ENCODE data around the gene RNF144A.

The RNF144A gene, protein sequence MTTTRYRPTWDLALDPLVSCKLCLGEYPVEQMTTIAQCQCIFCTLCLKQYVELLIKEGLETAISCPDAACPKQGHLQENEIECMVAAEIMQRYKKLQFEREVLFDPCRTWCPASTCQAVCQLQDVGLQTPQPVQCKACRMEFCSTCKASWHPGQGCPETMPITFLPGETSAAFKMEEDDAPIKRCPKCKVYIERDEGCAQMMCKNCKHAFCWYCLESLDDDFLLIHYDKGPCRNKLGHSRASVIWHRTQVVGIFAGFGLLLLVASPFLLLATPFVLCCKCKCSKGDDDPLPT

DNA sequence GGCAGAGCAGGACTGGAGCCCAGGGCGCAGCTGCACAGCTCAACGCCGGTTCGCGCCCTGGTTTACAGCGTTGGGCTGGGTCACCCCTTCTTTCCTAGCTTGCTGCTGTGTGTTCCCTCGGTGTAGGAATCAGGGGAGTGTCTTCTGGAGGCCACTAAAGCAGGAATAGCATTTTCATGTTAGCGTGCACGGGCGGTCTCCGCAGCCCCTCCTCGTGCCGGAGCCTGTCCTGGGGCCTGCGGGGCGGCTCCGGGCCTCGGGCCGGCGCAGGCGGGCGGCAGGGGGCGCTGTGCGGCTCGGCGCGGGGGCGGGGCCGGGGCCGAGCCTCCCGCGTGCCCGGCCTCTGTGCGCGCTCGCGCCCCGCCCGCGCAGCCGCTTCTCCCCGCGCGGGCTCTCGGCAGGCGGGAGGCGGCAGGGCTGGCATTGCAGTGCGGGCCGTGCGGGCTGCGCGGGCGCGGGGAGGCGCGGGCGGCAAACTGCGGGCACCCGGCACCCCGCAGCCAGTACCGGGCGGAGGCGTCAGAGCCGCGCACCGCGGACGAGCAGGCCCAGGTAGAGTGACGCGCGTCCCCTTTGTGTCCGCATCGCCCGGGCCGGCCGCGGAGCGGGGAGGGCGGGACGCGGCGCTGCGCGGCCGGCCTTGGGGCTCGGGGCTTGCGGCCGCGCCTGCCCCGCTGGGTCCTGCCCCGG is at the start of gene RNF144A:
Gene RNF144A (plus strand): TSS at position 342 of the 690 bp plus-strand sequence. CDS start 79,515 bp downstream, outside the sequence.
- no peaks in the 10 kb centered on the region for H3K4me1 ChIP-seq (ENCODE audit: insufficient read depth, poor library complexity, severe bottlenecking)
- H3K36me3 ChIP-seq (ENCODE audit: low read depth), result no peaks in the 10 kb centered on the region
- peak; percentile 56 for ATAC-seq (ENCODE audit: low read depth)
- peak within 1 kb of the TSS; percentile 67 for H3K4me3 ChIP-seq (ENCODE audit: severe bottlenecking)
- H3K27ac ChIP-seq (ENCODE audit: poor library complexity, severe bottlenecking), result no peak within 1 kb of the TSS
- DNase-seq (ENCODE audit: low spot score), result no peak
- no peaks in the 10 kb centered on the region for H3K9me3 ChIP-seq (ENCODE audit: severe bottlenecking)
- TF ChIP-seq, protein P1, sequence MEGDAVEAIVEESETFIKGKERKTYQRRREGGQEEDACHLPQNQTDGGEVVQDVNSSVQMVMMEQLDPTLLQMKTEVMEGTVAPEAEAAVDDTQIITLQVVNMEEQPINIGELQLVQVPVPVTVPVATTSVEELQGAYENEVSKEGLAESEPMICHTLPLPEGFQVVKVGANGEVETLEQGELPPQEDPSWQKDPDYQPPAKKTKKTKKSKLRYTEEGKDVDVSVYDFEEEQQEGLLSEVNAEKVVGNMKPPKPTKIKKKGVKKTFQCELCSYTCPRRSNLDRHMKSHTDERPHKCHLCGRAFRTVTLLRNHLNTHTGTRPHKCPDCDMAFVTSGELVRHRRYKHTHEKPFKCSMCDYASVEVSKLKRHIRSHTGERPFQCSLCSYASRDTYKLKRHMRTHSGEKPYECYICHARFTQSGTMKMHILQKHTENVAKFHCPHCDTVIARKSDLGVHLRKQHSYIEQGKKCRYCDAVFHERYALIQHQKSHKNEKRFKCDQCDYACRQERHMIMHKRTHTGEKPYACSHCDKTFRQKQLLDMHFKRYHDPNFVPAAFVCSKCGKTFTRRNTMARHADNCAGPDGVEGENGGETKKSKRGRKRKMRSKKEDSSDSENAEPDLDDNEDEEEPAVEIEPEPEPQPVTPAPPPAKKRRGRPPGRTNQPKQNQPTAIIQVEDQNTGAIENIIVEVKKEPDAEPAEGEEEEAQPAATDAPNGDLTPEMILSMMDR (IDR thresholded peaks at IDR 0.05; ENCODE audit: poor library complexity, severe bottlenecking), result peak; percentile 90
- H3K27me3 ChIP-seq (ENCODE audit: insufficient read depth, poor library complexity, severe bottlenecking), result peaks cover 4% of the 10 kb centered on the region

DNA sequence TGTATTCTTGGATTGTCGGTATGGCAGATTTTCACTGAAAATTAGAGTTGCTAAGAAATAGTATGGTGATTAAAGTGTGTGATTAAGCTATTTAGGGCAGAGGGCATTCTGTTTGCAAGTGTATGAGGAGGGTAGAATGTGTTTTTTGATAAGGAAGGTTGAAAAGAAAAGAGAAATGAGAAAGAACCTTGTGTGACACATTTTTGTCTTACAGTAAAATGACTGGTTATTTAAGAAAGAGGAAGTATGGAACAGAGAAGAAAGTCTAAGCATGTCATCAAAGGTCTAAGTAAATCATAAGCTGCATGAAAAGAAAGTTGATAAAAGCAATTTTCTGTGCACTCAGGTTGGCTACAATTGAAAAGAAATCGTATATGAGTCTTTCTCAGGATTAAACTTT is 44.8 kb upstream of the RNF144A start:
- no peak for DNase-seq (ENCODE audit: low spot score)
- Histone ChIP-seq H3K4me3 (ENCODE audit: severe bottlenecking) (no peak overlapping the region), H3K27me3 (ENCODE audit: insufficient read depth, poor library complexity, severe bottlenecking) (peaks cover 5% of the 10 kb centered on the region), H3K27ac (ENCODE audit: poor library complexity, severe bottlenecking) (no peak overlapping the region), H3K36me3 (ENCODE audit: low read depth) (no peaks in the 10 kb centered on the region), H3K9me3 (ENCODE audit: severe bottlenecking) (no peaks in the 10 kb centered on the region), H3K4me1 (ENCODE audit: insufficient read depth, poor library complexity, severe bottlenecking) (no peaks in the 10 kb centered on the region)
- no peak for ATAC-seq (ENCODE audit: low read depth)
- TF ChIP-seq, protein P1 (IDR thresholded peaks at IDR 0.05; ENCODE audit: poor library complexity, severe bottlenecking), result no peak

DNA sequence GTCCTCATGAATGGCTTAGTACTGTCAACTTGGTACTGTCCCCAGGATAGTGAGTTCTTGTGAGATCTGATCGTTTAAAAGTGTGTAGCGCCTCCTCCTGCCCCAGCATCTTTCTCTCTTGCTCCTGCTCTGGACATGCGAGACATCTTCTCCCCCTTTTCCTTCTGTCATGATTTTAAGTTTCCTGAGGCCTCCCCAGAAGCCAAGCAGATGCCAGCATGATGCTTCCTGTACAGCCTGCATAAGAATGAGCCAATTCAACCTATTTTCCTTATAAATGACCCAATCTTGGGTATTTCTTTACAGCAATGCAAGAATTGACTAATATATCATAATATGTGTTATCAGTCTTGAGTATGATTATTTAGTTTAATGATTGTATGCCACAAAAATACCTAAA is 43.2 kb upstream of the RNF144A start:
- peaks cover 5% of the 10 kb centered on the region for H3K27me3 ChIP-seq (ENCODE audit: insufficient read depth, poor library complexity, severe bottlenecking)
- DNase-seq (ENCODE audit: low spot score) (no peak), ATAC-seq (ENCODE audit: low read depth) (no peak)
- H3K36me3 ChIP-seq (ENCODE audit: low read depth), result no peaks in the 10 kb centered on the region
- no peaks in the 10 kb centered on the region for H3K4me1 ChIP-seq (ENCODE audit: insufficient read depth, poor library complexity, severe bottlenecking)
- no peak overlapping the region for H3K27ac ChIP-seq (ENCODE audit: poor library complexity, severe bottlenecking)
- TF ChIP-seq, protein P1 (IDR thresholded peaks at IDR 0.05; ENCODE audit: poor library complexity, severe bottlenecking), result no peak
- H3K4me3 ChIP-seq (ENCODE audit: severe bottlenecking), result no peak overlapping the region
- no peaks in the 10 kb centered on the region for H3K9me3 ChIP-seq (ENCODE audit: severe bottlenecking)

DNA sequence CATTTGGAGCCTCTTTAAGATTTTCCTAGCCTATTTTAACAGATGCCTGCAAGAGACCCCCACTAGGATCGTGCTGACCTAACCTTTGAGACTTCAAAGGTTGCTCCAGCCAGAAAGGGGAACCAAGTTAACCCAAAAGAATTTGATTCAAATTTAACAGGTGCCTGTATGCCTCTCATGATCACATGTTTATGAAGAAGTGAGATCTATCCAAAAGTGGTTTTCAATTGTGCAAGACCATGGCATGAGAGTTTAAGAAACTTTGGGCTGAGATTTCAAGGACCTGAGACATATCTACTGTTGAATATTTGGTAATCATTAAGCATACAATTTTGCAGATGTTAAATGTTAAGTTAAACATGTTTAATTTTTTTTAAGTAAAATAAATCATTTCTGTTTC is 40.9 kb upstream of the RNF144A start:
- Histone ChIP-seq H3K27me3 (ENCODE audit: insufficient read depth, poor library complexity, severe bottlenecking) (peaks cover 5% of the 10 kb centered on the region), H3K36me3 (ENCODE audit: low read depth) (no peaks in the 10 kb centered on the region), H3K9me3 (ENCODE audit: severe bottlenecking) (no peaks in the 10 kb centered on the region), H3K27ac (ENCODE audit: poor library complexity, severe bottlenecking) (no peak overlapping the region), H3K4me1 (ENCODE audit: insufficient read depth, poor library complexity, severe bottlenecking) (no peaks in the 10 kb centered on the region), H3K4me3 (ENCODE audit: severe bottlenecking) (no peak overlapping the region)
- TF ChIP-seq, protein P1 (IDR thresholded peaks at IDR 0.05; ENCODE audit: poor library complexity, severe bottlenecking), result no peak
- DNase-seq (ENCODE audit: low spot score) (no peak), ATAC-seq (ENCODE audit: low read depth) (no peak)
